ENCODE measurements around the gene CPE.

Gene CPE

GRCh38 chr4:165367040-165367439 lies 11.8 kb upstream of the CPE start:
- no peak for DNase-seq

GRCh38 chr4:165368114-165368513 lies 10.7 kb upstream of the CPE start:
- DNase-seq = no peak

GRCh38 chr4:165368567-165368966 lies 10.2 kb upstream of the CPE start:
- DNase-seq = no peak

GRCh38 chr4:165369522-165369921 lies 9.3 kb upstream of the CPE start:
- DNase-seq = no peak

- no peak for DNase-seq
Measured at GRCh38 chr4:165370530-165370929, 8.3 kb upstream of the CPE start.

- DNase-seq = no peak
Measured at GRCh38 chr4:165375465-165375864, 3.3 kb upstream of the CPE start.

GRCh38 chr4:165378398-165378744 lies 437 bp upstream of the CPE start:
- no peak for DNase-seq

- DNase-seq = no peak
Measured at GRCh38 chr4:165379678-165380064, 863 bp downstream of the CPE start.

- DNase-seq = no peak
Measured at GRCh38 chr4:165380805-165381204, 2.0 kb downstream of the CPE start.

- no peak for DNase-seq
Measured at GRCh38 chr4:165381821-165382373, 3.1 kb downstream of the CPE start.

GRCh38 chr4:165382640-165383039 lies 3.8 kb downstream of the CPE start:
- no peak for DNase-seq

- DNase-seq = no peak
Measured at GRCh38 chr4:165383591-165384073, 4.8 kb downstream of the CPE start.

GRCh38 chr4:165384186-165384585 lies 5.4 kb downstream of the CPE start:
- DNase-seq = no peak

GRCh38 chr4:165384598-165384997 lies 5.8 kb downstream of the CPE start:
- no peak for DNase-seq

GRCh38 chr4:165385126-165385525 lies 6.3 kb downstream of the CPE start:
- DNase-seq = no peak

- no peak for DNase-seq
Measured at GRCh38 chr4:165386328-165386727, 7.5 kb downstream of the CPE start.

GRCh38 chr4:165388756-165389155 lies 9.9 kb downstream of the CPE start:
- DNase-seq = no peak

- no peak for DNase-seq
Measured at GRCh38 chr4:165393051-165393450, 14.2 kb downstream of the CPE start.

- no peak for DNase-seq
Measured at GRCh38 chr4:165393704-165394103, 14.9 kb downstream of the CPE start.

GRCh38 chr4:165394275-165394674 lies 15.5 kb downstream of the CPE start:
- DNase-seq = no peak

- no peak for DNase-seq
Measured at GRCh38 chr4:165398570-165398969, 19.8 kb downstream of the CPE start.

GRCh38 chr4:165402375-165402774 lies 23.6 kb downstream of the CPE start:
- no peak for DNase-seq

GRCh38 chr4:165403048-165403447 lies 24.2 kb downstream of the CPE start:
- no peak for DNase-seq

GRCh38 chr4:165403637-165404036 lies 24.8 kb downstream of the CPE start:
- no peak for DNase-seq

GRCh38 chr4:165404080-165404479 lies 25.3 kb downstream of the CPE start:
- DNase-seq = no peak

- no peak for DNase-seq
Measured at GRCh38 chr4:165404696-165405095, 25.9 kb downstream of the CPE start.

All from CD4-positive, alpha-beta T cell treated with Interleukin-6 for 4 hours (primary cell).